GM19463 (cell line): ENCODE results near the gene EHMT2.
"Not testable (repeated sequence)": the region's sequence is repeated elsewhere in the genome, so short reads cannot be mapped to it uniquely, and the experiment has no call there.

Source experiments
- ATAC-seq: cut with Tn5 transposase; IDR thresholded peaks from one replicate; pipeline ENCODE4 v1.9.1; 2021; ENCODE audit warnings: mild to moderate bottlenecking, moderate library complexity; ENCODE audit not compliant: unreplicated experiment

The EHMT2 gene

DNA sequence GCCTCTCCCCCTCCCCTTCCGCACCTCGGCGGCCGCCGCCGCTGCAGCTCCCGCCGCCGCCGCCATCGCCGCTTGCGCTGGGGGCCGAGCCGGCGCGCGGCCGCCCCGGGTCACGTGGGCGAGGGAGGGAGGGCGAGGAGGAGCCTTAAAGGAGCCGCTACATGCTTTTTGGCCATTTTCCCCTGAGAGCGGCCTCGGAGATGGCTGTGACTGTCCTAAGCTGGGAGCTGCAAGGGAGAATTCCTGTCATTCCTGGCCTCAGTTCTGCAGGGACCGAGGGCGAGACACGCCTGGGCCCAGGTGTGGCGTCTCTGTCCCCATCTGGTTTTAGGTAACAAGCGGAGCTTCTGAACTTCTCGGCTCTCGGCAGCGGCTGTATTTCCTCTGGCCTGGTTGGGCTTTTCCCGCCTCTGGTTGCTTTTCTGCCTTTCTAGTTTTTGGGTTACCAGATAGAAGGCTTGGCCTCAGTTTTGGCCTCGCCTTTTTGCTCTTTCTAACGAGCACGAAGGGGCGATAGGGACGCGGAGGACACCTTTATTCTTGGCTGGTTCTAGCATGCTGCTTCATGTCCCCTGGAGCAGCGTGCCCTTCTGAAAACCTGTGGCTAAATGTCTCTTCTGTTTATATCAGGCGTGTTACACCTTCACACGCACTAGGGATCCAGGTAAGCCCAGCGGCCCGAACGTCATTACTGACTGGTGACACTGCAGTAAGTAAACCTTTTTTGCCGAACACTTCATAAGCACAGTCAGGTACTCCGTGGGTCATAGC, at the start of gene EHMT2:
TSS of gene EHMT2 (minus strand) at position 87 of the 771 bp plus-strand sequence. CDS start at position 66, 21 bp downstream.
- ATAC-seq, result peak; percentile 56

DNA sequence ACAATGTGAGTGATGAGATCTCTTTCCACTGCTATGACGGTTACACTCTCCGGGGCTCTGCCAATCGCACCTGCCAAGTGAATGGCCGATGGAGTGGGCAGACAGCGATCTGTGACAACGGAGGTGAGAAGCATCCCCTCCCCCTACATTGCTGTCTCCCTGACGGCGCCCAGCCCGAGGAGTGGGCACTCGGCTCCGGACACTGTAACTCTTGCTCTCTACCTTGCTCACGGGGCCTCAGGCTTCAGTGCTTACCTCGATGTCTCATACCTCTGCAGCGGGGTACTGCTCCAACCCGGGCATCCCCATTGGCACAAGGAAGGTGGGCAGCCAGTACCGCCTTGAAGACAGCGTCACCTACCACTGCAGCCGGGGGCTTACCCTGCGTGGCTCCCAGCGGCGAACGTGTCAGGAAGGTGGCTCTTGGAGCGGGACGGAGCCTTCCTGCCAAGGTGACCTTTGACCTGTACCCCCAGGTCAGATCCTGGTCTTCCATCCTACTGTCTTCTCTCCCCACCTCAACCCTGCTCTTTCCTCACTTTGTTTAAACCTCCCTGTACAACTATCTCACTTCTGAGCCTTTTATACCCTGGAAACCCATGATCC, 49.7 kb upstream of the EHMT2 start:
- ATAC-seq, result no peak

DNA sequence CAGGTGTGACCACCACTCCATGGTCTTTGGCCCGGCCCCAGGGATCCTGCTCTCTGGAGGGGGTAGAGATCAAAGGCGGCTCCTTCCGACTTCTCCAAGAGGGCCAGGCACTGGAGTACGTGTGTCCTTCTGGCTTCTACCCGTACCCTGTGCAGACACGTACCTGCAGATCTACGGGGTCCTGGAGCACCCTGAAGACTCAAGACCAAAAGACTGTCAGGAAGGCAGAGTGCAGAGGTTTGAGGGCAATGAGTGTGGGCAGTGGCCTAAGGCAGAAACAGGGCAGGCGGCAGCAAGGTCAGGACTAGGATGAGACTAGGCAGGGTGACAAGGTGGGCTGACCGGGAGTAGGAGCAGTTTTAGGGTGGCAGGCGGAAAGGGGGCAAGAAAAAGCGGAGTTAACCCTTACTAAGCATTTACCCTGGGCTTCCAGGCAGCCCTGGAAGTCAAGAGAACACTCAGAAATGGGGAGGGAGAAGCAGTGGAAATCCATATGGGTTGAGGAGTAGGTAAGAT, 48.9 kb upstream of the EHMT2 start:
- no peak for ATAC-seq

DNA sequence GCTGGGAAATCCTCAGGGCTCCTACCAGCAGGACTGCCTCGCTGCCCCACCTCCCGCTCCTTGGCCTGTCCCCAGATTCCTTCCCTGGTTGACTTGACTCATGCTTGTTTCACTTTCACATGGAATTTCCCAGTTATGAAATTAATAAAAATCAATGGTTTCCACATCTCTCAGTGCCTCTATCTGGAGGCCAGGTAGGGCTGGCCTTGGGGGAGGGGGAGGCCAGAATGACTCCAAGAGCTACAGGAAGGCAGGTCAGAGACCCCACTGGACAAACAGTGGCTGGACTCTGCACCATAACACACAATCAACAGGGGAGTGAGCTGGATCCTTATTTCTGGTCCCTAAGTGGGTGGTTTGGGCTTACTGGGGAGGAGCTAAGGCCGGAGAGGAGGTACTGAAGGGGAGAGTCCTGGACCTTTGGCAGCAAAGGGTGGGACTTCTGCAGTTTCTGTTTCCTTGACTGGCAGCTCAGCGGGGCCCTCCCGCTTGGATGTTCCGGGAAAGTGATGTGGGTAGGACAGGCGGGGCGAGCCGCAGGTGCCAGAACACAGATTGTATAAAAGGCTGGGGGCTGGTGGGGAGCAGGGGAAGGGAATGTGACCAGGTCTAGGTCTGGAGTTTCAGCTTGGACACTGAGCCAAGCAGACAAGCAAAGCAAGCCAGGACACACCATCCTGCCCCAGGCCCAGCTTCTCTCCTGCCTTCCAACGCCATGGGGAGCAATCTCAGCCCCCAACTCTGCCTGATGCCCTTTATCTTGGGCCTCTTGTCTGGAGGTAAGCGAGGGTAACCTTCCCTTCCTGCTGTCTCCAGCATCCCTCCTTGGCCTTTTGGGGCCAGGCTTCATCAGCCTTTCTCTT, 48.2 kb upstream of the EHMT2 start, which contains the start of gene CFB:
TSS of gene CFB (plus strand) at position 589 of the 863 bp plus-strand sequence. CDS start at position 716, 127 bp downstream.
- ATAC-seq, result no peak

DNA sequence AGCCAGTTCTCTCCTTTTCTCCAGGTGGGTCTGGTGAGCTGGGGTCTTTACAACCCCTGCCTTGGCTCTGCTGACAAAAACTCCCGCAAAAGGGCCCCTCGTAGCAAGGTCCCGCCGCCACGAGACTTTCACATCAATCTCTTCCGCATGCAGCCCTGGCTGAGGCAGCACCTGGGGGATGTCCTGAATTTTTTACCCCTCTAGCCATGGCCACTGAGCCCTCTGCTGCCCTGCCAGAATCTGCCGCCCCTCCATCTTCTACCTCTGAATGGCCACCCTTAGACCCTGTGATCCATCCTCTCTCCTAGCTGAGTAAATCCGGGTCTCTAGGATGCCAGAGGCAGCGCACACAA, 47.6 kb upstream of the EHMT2 start:
- no peak for ATAC-seq

DNA sequence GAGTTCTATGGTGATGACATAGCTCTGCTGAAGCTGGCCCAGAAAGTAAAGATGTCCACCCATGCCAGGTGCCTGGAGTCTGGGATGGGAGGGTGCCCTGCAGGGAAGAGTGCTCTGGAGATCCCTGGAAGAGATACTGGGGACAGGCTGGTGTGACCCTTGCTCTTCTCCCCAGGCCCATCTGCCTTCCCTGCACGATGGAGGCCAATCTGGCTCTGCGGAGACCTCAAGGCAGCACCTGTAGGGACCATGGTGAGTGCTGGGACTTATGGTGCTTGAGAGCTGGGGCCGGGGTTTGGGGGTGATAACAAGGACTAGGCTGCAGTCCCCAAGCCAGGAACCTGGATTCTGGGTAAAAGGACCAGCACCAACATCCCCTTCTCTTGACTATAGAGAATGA, 46.2 kb upstream of the EHMT2 start:
- ATAC-seq, result no peak

DNA sequence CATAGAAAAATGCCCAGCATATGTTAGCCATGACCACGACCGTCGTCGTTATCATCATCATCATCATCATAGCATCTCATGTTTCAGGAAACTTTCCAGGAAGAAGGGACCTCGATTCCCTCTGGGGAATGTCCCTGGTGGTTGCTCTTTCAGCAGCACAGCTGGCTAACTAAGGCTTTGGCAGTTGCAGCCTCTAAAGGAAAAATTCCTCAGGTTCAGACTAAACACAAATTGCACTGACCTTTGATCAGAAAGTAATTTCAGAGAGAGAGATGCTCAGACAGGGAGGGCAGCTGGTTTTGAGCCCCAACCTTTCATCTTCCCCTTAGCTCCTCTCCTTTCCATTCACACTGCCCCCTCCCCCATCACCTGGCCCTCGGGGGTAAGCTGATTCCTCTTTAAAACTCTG, 42.8 kb upstream of the EHMT2 start:
- no peak for ATAC-seq

DNA sequence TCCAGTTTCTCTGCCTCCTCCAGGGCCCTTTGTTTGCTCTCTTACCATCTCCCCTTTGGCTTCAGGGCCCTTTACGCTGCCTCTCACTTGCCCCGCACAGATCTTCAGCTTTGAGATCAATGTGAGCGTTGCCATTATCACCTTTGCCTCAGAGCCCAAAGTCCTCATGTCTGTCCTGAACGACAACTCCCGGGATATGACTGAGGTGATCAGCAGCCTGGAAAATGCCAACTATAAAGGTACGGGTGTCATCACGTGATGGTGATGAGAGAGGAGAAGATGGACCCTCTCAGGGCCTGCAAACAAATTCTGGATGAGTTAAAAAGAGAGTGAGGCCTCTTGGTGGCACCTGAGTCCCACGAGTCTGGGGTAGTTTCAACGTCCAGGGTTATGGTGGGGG, 38.3 kb upstream of the EHMT2 start:
- no peak for ATAC-seq

DNA sequence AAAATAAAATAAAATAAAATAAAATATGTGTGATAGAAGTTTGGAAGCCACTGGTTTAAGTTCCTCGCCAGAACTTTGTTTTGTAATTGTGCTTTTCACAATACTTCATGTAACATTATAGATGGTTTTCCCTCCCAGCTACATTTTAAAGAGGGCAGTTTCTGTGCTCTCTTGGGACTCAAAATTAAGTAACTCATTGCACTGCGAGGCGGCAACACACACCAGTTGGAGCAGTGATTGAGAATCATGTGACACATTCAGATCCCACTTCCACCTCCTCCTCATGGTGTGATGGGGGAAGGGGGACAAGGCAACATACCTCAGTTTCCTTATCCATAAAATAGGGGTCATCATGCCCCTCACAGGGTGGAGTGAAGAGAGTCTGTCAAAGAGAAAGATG, 37.5 kb upstream of the EHMT2 start:
- ATAC-seq, result no peak

DNA sequence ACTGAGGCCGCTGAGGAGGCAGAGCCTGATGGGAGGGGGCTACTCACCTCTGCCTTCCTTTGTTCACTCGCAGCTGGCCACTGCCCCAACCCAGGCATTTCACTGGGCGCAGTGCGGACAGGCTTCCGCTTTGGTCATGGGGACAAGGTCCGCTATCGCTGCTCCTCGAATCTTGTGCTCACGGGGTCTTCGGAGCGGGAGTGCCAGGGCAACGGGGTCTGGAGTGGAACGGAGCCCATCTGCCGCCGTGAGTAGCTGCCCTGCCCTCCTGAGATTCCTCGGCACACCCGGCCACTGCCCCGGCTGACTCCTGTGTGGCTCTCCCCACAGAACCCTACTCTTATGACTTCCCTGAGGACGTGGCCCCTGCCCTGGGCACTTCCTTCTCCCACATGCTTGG, 36.0 kb upstream of the EHMT2 start:
- ATAC-seq, result no peak

DNA sequence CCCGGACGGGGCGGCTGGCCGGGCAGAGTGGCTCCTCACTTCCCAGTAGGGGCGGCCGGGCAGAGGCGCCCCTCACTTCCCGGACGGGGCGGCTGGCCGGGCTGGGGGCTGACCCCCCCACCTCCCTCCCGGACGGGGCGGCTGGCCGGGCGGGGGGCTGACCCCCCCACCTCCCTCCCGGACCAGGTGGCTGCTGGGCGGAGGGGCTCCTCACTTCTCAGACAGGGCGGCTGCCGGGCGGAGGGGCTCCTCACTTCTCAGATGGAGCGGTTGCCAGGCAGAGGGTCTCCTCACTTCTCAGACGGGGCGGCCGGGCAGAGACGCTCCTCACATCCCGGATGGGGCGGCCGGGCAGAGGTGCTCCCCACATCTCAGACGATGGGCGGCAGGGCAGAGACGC, 34.6 kb upstream of the EHMT2 start:
- ATAC-seq, result not testable (repeated sequence)

DNA sequence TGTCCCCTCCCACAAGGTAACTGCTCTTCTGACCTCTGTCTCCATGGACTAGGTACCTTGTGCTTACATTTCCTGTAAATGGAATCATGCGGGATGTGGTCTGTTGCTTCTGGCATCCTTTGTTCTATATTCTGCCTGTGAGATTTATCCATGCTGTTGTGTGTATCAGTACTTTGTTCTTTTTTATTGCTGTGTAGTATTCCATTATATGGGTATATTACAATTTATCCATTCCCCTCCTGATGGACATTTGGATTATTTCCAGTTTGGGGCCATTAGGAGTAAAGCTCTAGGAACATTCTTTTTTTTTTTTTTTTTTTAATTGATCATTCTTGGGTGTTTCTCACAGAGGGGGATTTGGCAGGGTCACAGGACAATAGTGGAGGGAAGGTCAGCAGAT, 33.5 kb upstream of the EHMT2 start:
- no peak for ATAC-seq

DNA sequence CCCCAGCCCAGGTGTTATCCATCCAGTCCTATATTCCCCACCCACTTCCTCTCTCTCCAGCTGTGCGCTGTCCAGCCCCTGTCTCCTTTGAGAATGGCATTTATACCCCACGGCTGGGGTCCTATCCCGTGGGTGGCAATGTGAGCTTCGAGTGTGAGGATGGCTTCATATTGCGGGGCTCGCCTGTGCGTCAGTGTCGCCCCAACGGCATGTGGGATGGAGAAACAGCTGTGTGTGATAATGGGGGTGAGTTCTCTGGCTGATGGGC, 31.1 kb upstream of the EHMT2 start:
- ATAC-seq, result no peak

DNA sequence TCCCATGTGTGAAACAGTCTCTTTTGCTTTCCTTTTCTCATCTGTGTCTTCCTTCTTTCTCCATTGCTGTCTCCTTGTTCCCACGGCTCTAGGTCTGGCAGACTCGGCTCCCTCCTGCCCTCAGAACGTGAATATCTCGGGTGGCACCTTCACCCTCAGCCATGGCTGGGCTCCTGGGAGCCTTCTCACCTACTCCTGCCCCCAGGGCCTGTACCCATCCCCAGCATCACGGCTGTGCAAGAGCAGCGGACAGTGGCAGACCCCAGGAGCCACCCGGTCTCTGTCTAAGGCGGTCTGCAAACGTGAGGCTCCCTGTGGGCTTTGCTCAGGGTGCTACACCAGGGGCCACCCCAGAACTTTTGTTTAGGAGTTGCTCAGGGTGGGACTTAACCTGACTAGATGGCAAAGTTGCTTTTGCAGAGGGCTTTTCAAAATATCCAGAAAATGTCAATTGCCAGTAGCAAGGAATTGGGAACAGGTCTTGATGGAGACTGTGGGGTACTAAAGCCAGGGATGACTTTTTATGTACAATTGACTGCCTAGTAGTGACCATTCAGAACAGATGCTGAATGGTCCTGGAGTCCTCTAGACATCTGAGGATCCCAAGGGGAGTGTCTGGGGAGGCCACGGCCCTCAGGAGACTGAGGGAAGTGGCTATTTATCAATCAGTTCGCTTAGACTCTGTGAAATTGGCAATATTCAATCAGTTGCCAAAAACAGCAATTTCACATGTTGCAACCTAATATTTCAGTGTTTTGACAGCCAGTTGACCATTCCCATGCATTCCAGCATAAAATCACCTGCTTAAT, 30.6 kb upstream of the EHMT2 start:
- ATAC-seq, result no peak

DNA sequence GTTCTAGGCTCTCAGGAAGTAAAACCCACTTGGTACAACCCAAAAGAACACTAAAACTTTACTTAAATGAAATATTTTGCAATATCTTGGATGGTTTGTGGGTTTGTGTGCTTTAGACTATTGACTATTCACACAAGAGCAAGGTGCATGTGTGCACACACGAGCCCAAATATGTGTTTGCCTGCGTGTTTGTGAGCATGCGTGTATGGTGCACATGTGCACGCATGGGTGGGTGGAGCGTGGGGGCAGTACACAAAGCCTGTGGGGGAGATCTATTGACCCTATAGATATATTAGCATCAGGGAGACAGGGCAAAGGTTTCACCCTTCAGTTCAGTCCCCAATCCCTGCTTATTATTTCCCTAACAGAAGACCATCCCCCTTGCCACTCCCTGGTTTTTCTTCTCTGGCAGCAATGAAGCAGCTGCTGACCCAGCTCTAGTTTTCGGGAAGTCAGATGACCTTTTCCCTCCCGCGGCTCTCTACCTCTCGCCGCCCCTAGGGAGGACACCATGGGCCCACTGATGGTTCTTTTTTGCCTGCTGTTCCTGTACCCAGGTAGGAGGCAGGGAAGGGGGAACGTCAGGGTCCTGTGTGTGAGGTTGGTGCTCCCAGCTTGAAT, 29.9 kb upstream of the EHMT2 start, which contains the start of gene C2:
TSS of gene C2 (plus strand) at position 476 of the 621 bp plus-strand sequence. CDS start at position 512, 36 bp downstream.
- ATAC-seq, result no peak

DNA sequence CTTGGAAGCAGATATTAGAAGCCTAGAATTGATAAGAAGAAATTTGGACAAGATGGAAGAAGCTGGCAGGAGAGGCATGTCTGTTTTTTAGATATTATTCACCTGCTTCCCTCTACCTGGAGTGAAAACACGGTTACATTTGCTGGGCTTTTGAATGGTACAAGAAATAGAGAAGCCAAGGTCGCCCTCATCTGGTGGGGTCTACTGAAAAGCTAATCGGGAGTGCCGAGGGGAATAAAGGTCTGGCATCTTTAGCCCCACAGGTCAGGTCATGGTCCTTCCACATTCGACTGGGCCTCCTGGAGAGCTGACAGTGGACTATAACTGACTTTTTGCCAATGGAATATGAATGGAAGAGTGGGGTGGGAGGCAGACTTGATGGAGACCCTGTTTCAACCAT, 25.4 kb upstream of the EHMT2 start:
- no peak for ATAC-seq

DNA sequence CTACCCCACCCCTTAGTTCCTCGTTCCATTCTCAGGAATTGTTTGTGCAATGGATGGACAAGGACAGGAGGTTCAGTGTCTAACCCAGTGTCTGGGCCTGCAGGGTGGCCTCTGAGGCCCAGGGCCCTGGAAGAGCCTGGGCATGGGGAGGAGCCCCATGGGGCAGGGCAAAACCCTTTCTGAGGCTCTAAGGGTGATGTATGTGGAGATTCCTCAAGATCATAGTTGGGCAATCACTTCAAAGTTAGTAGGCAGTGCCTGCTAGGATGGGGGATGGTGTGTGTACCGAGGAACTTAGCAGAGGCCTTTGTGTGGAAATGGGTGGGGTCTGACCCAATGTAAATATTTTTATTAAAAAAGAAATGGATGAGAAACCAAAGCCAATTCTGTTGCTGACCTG, 23.3 kb upstream of the EHMT2 start:
- no peak for ATAC-seq

DNA sequence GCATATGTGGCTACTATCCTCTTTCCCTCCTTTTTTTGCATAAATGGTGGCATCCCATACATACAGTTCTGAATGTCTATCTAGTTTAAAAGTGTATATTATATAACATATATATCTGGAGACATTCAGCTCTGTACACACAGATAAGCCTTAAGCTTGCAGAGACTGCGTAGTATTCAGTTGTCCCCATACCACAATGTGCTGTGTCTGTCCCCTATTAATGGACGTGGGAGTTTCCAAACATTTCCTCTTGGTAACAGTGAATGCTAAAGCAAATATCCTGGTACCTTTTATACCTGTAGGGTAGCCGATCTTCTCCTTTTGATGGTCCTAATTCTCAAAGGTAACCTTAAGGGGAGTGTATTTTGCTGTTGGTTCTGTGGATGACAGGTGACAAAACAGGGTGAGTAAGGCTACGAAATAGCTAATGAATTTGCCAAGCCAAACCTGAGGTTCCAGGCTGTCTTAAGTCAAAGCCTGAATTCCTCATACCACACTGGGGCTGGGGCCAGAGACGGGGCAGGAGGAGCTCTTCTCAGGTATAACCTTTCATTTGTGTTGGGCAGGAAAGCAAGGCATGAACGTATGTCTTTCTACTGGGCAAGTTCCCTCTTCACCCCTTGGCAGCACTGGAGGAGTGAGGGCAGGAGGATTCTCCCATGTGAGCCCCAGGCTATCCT, 22.3 kb upstream of the EHMT2 start:
- ATAC-seq, result no peak

DNA sequence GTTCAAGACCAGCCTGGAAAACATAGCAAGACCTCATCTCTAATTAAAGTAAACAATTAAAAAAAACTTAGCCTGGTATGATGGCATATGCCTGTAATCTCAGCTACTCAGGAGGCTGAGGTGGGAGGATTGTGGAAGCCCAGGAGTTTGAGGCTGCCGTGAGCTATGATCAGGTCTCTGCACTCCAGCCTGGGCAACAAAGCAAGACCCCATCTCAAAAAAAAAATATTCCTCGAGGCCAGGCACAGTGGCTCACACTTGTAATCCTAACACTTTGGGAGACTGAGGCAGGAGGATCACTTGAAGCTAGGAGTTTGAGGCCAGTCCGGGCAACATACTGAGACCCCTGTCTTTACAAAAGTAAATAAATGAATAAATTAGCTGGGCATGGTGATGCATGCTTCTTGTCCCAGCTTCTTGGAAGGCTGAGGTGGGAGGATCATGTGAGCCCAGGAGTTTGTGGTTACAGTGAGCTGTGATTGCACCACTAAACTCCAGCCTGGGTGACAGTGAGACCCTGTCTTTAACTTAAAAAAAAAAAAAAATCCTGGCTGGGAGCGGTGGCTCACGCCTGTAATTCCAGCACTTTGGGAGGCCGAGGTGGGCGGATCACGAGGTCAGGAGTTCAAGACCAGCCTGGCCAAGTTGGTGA, 20.7 kb upstream of the EHMT2 start:
- no peak for ATAC-seq
